Stimulated activated CD4-positive, alpha-beta T cell treated with anti-CD3 and anti-CD28 coated beads, Interleukin-2, amount 100 ng/mL, for 48 hours (primary cell): Measurements from ENCODE around the gene KIF26A.

ENCODE experiments used
- DNase-seq, 2 donors: peaks; one replicate each; pipeline ENCODE4 v3.0.0-alpha.2; 2020

The KIF26A gene

DNA sequence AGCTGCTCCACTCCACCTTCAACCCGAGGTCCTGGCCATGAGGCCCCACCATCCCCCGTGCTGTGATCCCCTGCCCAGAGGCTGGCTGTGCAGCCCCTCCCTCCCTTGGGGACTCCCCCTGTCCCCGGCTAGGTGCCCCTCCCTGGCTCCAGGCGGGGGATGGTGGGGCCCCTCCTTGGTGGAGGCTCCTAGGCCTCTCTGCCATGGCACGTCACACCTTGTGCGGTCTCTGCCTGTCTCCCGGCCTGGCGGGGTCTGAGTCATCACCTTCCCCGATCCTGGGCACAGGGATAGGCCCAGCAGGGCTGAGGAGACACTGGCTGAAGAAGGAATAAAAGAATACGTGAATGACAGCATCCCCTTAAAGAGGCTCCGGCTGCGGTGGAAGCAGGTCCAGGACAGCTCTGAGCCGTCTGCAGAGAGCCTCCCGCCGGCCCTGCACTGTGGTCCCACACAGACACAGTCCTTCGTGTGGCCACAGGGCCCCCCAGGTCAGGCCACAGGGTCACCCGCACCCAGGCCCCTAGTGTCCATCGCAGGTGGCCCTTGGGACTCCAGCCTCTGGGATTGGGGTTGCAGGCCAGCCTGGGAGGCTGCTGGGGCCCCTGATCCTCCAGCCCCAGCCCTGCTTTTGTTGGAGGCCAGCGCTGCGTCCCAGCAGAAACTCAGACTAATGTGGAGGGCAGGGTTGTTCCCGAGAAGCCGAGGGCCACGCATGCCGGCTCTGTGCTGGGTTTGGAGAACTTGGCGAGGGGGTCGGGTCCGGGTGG, 43.6 kb downstream of the KIF26A start:
- no peak for DNase-seq

DNA sequence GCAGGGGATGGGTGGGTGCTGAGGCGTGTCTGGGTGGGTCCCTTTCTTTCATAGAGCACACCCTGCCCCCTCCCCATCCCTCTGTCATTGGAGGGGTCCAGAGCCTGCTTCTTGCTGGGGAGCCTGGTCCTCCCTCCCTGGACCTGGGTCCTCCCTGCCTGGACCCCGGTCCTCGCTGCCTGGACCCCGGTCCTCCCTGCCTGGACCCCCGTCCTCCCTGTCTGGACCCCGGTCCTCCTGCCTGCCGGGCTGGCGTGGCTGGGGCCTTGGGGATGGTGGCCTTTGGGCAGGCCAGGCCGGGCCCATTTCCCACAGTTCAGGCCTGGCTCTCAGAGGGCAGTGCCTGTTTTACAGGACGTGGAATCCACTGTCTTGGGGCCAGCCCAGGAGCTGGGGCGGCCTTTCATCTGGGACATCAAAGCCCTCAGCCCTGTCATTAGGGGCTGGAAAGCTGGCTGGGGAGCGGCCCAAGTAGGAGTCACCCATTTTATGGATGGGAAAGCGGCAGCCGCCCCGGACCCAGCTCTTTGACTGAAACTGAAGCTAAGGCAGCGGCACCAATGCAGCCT, 44.6 kb downstream of the KIF26A start:
- no peak for DNase-seq

DNA sequence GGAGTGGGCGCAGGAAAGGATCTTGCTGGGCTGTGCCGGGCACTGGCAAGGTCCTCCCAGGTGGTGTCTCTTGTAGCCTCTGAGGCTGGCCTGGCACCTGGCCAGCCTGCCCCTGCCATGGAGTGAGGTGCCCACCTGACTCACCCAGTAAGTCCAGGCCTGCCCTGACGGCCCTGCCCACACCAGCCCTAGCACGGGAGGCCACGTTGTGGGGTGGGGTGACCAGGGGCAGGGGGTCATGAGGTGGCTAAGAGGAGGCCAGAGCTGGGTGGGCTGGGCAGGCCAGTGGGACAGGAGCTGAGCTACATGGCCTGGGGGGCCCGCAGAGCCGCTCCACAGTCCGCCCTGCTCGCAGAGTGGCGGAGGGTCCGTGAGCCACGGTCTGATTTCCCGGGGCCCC, 45.4 kb downstream of the KIF26A start:
- DNase-seq, result no peak

DNA sequence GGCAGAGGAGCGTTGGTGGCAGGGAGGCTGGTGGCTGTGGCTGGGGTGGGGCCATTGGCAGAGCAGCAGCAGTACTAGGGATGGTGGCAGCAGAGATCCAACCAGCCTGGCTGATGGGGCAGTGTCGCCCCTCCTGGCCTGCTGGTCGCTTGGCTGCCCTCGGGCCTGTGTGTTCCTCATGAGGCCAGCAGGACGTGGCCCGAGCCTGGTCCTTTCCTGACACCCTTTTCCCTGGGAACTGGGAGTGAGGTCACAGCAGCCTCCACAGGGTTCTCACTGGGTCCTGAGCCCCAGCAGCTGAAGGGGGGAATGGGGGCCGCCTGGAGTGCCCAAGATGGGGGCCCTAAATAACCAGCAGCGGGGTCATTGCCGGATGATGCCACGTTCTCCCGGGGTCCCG, 46.1 kb downstream of the KIF26A start:
- no peak for DNase-seq

DNA sequence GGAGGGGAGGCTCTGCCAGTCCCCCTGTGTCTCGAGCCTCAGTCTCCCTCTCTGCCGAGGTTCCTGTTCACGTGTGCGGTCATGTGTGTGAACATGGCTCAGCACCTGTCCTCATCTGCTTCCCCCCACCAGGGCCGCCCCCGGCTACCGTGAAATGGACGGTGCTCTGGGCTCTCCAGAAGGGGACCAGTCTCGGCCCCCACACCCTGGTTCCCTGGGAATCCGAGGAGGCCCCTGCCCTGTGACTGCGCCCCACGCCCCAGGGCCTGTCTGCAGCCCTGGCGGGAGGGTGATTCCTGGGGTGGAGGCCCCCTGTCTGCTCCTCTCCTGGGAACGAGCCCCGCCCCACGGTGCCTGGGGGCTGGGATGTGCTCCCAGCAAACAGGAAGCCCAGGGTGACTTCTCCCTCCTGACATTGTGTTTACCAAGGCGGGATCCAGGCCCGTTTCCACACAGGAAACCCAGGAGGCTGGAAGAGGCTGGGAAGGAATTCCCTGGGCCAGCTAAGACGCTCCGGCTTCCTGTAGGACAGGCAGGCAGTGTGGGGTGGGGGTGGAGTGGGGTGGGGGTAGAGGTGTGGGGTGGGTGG, 46.6 kb downstream of the KIF26A start:
- no peak for DNase-seq

DNA sequence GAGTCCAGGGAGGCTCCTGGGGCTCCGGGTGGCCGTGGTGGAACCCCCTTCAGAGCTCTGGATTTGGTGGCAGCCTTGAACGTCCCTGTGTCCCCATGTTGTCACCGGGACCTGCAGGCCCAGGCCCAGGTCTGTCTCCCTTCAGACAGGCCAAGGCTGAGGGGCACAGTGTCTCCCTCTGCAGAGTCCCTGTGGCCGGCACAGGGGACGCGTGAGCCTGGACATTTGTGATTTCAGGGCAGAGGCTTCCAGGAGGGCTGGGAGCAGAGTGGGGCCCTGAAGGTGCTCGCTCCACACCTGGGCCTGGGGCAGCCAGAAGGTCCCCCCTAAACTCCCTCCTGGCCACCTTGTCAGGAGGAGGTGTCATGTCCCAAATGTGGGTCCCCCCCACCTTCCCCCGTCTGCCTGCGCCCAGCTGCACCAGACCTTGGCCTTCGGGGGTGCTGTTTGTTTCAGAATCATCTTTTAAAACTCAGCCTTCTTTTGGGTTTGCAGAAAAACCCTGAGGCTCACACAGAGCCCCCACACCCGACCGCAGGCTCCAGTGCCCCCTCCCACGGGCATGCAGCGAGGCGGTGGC, 47.6 kb downstream of the KIF26A start:
- no peak for DNase-seq

DNA sequence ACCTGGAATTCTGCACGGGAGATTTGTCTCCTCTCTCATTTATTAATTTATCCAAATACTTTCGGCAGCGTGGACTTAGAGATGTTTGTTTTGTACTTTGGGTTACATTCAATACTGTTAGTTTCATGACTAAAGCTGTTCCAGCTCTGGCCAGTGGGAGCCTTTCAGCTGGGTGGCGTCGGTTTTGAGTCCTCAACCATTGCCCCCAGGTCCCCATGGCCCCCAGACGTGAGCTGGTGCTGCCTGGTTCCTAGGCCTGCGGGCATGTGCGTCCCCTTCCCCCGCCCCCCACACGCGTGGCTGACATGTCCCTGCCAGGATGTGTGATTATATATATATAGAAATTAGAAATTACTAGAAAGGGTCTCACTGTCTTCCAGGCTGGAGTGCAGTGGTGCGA, 48.2 kb downstream of the KIF26A start:
- no peak for DNase-seq

DNA sequence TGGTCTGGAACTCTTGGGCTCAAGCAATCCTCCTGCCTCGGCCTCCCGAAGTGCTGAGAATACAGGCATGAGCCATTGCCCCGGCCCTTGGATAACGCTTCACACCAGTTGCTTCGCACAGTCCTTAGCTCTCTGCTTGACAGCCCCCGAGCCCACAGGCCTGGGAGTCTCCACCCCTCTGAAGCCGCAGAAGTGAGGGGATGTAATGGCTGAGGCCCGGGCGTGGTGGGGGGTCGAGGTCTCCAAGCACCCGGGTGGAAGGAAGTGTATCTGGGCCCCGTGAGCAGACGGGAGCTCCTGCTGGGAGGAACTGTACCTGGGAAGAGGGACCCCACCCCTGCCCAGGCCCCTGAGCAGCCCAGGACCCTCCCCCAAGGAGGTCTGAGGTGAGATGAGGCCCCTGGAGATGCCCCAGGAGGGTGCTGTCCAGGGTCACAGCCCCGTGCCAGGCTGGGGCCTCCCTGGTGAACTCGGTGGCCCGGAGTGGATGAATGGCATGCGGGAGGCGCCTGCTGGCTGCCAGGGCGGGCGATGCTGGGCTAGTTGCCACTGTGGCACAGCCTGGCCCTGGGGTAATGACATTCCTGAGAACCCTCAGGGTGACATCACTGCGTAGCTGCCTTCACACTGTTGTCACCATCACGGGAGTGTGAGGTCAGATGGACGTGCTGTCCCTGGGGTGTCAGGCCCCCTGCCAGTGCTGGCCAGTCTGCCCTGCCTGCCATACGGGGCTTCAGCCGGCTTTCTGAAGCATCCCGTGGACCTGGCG, 48.9 kb downstream of the KIF26A start:
- DNase-seq, result no peak

DNA sequence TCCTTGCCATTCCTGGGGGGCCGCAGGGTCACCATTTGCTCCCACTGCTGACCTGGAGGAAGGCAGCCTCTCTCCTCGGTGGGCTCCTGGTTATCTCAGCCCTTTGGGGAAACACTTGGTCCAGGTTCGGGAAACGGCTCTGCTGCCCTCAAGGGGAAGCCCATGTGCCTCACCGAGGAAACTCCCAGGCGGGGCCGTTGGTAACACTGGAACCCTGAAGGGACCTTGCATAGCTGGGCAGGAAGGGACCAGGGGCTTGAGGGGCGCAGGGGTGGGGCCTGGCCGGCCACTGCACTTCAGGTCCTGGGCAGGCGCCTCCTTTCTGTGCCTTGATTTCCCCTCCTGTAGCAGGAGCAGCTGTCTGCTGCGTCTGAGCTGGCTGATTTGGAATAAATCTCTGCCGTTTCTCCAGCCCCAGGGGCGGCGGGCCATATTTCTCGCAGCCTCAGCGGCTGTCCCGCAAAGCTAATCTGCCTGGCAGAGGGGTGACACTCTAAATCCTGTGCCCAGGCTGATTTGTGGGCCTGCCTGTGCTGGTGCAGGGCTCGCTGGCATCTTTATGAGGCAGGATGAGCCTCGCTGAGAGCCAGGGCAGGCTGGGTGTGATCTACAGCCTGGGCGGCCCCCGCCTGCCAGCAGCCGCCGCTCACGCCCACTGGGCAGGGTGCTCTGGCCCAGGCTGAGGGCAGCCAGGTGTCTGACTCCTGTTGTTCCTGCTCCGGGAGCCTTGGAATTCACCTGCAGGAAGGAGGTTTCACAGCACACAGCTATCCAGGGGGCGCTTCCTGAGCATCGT, 49.7 kb downstream of the KIF26A start:
- DNase-seq, result no peak

DNA sequence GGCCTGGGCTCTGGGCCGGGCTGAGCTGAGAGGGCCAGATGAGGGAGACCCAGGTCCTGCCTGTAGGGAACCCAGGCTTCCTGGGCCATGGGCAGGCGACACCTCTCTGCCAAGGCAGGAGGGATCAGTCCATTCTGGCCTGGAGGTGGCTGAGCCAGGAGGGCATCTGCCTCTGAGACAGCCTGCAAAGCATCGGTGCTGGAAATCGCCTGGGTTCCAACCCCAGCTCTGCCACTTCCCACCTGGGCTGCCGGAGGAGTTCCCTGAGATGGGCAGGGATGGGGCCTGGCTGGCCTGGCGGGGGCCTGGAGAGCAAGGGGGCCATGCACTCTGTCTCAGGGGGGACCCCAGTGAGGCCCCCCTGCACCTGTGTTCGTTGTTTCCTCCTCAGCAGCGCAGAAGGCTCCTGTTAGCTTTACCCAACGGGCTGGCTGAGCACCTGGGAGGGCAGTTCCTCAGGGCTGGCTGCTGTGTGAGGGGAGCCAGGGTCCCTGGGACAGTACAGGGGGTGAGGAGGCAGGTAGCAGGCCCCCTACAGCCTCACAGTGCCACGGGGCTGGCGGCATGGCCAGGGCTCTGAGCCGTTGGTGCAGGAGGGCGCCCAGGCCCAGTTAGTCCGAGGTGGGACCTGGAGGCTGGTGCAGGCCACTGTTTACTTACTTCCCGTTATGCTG, 50.5 kb downstream of the KIF26A start:
- DNase-seq, result no peak

DNA sequence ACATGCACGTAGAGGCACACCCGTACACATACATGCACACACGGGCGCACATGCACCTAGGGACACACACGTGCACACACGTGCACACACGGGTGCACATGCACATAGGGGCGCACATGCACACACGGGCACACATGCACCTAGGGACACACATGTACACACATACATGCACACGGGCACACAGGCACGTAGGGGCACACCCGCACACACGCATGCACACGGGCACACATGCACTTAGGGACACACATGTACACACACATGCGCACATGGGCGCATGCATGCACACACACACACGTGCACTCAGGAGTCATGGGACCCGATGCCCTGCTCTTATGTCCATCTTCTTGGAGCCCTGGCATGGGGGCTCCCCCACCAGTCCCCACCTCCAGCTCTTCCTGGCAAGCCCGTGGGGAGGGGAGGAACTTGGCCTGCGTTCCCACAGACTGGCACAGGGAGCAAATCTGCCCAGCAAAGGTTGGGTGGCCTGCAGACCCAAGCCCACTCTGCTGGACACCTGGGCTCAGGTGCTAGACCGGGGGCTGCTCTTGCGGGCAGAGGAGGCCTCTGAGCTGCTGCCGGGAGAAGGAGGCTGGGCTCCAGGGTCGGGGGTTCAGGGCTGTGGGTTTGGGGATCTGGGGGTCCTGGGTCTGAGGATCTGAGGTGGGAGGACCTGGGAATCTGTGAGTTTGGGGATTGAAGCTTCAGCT, 51.4 kb downstream of the KIF26A start:
- no peak for DNase-seq

DNA sequence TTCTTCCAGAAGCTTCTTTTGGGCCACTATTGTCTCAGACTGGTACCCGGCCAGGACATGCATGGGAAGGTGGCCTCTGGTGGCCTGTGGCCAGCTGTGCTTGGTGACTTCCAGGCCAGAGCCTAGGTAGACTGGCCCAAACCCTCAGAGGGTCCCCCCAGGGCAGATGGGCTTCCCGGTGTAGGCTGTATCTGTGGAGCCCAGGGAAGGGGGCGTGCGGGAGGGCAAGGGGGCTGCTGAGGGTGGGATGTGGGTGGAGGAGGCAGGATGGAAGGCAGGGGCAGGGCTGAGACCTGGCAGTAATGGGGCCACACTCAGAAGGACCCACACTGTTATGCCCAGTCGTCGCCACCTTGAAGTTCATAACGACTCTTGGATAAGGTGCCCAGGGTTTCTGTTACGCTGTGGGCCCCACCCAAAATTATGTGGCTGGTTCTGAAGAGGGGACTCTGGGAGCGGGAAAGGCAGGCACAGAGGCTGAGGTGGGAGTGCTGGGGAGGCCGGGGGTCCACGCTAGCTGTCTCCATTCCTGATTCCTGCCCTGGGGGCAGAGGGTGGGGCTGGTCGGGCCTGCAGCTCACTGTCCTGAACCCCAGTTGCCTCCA, 52.1 kb downstream of the KIF26A start:
- no peak for DNase-seq

DNA sequence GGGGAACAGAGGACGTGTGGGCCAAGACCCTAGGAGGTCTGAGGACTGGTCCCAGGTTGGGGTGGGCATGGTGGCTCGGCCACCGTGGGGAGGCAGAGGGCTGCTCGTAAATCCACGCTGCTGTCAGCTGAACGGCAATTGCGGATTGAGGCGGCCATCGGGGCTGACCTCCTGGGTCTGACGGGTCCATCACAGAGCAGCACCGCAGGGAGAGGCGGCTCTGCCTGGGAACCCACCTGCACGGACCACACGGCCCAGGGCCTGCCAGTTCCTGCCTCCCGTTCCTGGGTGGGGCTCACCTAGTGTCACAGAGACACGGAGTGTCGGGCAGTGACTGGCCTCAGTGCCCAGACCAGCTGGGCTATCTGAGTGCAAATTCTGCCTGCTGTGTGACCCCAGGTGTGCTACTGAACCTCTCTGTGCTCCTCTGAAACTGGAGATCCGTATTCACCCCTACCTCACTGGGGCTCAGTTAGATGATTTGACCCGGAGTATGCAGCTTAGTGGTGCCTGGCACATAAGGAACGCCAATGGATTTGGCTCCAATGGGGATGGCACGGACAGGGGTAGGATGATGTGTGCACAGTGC, 53.1 kb downstream of the KIF26A start:
- no peak for DNase-seq

DNA sequence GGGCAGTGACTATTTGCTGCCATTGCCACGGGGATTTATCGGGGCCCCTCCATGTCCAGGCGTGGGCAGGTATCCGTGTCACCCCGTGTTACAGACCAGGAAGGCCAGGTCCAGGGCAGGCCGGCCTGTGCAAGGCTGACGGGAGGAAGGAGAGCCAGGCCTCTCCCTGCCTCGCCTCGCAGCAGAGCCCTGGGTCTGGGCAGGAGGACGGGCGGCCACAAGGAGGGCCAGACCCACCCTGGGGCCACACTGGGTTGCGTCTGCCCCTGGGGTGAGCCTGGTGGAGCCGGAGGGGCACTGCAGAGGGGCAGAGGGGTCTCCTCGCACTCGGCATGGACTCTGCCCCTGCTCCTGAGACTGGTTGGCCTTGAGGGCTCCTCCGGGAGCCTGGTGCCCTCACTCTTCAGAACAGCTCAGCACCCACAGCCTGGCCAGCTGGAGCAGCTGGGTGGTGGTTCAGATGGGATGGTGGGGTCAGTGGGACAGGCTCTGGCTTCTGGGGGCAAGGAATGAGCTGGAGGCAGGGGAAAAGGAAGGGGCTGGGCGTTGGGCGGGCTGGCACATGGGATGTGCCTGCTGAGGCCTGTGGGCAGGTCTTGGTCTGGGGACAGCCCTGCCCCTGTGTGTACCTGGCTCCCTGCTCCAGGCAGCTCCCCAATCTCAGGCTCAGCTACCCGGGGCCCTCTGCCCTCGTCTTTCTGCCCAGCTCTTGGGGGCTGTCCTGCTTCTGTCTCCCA, 53.9 kb downstream of the KIF26A start:
- DNase-seq, result no peak

DNA sequence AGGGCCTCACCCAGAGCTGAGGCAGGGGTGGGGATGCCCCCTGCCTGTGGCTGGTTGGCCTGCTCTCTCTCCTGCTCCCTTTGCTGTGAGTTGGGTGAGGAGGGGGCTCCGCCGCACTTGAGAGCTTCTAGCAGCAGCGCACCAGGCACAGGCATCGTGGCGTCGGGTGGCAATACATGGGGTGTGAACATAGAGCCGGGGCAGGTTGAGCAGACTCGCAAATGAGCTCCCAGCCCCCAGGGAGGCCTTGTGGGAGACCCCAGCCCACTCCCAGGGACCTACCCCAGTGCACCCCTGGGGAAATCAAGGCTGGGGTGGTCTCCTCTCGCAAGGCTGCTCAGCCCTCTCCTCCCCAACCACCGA, 54.5 kb downstream of the KIF26A start:
- DNase-seq, result no peak

DNA sequence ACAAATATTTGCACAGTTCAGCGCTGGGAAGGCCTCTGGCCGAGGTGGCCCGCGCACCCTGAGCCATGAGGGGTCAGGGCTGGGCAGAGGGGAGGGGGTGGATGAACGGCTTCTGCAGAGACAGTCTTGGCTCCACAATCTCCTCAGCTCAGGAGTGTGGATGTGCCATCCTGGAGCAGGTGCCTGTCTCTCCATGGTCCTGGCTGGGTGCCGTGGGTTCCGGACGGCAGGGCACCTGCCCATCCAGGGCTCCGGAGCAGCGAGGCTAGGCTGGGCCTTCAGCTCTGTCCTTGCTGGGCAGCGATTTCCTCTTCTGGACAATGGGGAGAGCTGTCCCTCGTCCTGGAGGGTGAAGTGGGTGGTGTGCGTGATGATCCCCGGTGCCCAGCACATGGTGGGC, 55.6 kb downstream of the KIF26A start:
- no peak for DNase-seq

DNA sequence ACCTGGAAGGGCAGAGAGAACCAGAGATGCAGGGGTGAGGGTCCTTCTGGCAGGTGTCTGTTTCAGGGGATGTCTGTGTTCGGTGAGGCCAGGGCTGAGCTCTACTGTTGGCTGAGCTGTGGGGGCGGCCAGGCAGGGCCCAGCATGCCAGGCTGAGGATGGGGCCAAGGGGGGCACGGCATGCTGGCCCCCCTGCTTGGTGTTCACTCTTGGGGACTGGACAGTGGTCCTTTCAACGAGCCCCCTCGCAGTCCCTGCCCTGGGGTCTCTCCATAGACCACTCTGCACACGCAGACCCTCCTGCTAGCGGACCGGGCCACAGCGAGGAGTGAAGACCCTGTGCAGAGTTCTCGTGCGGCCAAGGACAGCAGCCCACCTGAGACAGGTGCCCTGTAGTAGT, 56.3 kb downstream of the KIF26A start:
- no peak for DNase-seq

DNA sequence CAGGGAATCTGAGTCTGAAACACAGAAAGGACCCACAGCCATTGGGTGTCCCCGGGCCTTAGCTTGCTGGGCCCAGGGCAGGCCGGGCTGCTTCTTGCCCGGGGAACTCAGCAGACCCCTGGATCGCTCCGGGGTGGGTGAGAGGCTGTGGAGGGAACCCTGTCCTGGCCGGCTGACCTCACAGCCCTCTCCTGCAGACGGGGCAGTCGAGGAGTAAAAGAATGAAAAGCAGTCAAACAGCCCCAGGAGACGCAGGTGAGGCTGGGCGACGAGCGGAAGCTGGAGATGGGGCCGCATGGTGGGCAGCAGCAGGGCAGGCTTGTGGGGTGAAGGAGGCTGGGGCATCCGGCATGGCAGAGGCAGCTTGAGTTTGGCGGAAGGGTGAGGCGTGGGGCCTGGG, 57.0 kb downstream of the KIF26A start:
- DNase-seq, result no peak

DNA sequence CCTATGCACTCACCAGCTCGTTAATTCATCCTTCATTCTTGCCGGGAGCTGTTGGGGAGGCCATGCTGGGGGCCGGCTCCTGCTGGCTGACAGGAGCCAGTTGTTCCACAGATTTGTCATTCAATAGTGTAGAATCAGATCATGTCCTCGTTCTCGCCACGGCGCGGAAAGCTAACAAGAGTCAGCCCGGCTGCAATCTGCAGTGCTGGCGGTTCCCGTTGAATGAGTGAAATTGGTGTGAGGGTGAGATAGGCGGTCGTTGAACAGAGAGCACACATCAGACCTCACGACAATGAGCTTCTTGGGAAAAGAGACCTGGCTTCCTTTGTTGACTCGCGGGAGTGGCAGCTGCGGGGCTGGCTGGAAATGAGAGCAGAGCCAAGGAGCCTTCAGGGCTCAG, 57.5 kb downstream of the KIF26A start:
- no peak for DNase-seq
